CD4-positive, alpha-beta T cell treated with Interleukin-21 for 1 hour (primary cell): ENCODE results near the gene NEK6.

Experiments
- DNase-seq: peaks from one replicate; pipeline ENCODE4 v3.0.0-alpha.2; 2020

NEK6 gene

DNA sequence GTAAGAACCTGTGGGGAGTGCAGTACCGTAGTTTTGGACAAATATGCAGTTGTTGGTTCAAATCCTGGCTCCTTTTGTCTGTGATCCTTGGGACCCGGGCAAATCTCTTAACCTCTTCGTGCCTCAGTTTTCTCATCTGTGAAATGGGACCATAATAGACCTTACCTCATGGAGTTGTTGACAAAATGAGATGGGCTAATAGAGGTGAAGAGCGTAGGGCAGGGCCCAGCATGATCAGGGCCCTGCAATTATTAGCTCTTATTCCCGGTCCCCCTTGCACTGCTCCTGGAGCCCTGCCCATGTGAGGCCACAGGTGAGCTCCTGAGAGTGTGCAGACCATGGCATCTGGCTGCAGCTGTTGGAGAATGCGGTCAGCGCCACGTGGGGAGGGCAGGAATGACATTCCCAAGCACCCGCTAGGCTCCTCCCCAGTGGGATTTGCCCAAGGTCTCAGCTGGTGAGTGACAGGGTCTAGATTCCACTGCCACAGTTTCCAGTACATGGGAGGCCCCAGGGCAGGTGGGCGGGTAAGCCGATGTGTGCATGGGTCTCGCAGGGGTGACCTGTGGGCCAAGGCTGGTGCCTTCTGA lies 41.0 kb downstream of the NEK6 start:
- no peak for DNase-seq

DNA sequence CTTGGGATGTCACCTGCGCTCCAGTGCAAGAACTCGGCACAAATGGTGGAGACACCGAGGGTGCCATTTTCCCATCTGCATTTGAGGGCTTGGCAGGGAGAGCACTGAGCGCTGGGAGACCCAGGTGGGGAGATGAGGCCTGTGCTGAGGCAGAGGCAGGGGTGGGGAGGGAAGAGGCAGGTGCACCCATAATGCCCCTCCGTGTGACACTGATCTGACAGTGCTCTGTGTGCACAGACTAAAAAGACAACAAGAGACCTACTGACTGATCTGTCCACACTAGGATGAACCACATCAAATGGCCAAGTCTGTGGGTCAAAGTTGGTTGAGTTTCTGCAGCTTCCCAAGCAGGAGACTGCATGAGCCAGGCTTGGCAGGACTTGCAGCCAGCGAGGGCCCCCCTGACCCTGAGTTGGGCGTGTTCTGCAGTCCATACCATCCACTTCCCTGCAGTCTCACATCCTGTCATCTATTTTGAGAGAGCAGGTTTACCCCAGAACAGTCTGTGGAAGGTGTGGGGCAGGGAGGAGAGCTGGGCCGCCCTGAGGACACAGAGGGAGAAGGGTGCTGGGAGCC lies 41.9 kb downstream of the NEK6 start:
- DNase-seq: no peak

DNA sequence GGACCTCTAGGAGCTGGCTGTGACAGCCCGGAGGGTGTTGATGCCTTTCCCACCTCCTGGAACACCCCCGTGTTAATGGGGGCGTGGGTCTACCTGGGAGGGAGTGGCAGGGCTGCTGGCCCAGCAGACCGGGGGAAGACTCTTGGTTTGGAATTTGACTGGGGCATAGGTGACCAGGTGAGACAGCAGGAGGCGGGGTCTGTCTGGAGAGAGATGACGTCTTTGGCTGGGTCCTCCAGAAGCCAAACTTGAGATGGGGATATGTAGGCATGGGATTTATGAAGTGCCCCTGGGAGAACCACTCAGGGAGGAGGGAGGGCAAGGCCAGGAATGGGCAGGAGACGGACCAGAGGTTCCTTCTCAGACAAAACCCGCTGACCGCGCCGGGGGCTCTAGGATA lies 42.6 kb downstream of the NEK6 start:
- DNase-seq: no peak

DNA sequence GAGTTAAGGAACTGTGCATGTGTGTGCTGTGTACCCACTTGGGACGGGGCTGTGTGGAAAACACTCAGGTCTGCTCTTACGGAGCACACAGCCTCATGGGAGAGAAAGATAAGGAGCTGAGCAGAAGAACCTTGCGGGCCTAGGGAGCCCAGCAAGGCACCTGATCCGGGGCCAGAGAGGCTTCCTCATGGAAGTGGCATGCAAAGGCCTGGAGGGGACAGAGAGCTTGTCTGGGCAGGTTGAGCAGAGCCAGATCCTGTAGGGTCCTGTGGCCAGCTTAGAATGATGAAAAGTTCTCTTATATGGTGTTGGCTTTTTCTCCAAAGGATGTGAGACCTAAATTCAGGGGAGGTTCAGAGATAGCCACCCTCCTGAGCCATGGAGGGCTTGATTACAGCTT lies 45.2 kb downstream of the NEK6 start:
- no peak for DNase-seq

DNA sequence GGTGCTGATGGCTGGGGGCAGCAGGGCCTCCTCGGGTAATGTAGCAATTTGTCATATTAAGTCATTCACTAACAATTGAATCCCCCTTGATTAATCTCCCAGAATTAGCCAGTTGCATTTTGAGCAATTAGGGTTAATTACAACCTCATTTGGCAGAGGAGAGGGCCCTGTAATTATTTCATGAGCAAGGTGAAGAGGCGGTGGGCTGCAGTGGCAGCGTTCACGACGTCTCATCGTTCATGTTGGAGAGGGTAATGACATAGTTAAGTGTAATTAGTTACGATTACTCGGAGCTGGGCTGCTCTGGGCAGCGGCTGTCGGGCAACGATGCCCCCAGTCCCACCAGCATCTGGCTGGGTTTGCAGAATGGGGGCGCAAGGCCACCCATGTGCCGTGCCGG lies 46.0 kb downstream of the NEK6 start:
- DNase-seq: no peak

DNA sequence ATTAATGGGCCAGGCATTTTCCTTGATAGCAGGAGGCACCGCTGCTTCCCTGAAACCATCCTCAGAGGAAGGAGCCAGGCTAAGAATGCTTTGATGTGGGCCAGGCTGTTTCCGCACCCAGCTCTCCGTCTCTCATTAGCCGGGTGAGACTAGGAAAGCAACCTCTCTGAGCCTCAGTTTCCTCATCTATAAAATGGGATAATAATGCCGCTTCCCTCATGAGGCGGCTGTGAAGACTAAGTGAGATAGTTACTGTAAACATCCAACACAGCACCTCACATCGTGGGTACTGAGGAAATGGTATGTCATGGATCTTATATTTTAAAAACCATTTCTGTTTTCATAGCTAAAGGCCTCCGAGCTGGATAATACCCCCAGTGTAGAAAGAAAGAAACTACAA lies 46.5 kb downstream of the NEK6 start:
- no peak for DNase-seq

DNA sequence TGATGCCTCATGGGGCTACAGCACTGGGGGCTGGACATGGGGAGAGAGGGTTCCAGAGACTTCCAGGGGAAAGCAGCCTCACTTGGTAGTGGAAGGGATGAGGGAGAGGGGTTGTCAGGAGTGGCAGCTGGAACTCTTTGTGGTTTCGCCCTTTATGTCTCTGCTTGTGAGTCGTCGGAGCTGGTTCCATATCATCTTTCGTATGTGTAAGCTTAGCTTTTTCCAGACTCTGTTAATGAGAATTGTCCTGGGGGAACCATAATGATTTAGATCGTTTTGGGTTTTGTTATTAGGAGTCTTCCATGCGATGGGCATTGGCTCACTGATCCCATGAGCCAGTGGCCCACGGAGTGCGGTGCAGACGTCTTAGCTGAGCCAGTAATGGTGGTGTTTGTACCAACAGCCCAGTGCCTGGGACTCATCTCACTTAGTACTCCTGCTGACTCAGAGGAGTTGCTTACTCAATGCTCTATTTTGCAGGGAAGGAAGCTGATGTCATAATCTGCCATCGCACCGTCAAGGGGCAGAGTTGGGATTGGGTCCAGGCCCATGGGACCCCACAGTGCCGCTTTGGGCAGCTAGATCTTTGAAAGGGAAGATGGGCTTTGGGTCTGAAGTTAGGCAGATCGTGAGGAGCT lies 48.5 kb downstream of the NEK6 start:
- DNase-seq: no peak

DNA sequence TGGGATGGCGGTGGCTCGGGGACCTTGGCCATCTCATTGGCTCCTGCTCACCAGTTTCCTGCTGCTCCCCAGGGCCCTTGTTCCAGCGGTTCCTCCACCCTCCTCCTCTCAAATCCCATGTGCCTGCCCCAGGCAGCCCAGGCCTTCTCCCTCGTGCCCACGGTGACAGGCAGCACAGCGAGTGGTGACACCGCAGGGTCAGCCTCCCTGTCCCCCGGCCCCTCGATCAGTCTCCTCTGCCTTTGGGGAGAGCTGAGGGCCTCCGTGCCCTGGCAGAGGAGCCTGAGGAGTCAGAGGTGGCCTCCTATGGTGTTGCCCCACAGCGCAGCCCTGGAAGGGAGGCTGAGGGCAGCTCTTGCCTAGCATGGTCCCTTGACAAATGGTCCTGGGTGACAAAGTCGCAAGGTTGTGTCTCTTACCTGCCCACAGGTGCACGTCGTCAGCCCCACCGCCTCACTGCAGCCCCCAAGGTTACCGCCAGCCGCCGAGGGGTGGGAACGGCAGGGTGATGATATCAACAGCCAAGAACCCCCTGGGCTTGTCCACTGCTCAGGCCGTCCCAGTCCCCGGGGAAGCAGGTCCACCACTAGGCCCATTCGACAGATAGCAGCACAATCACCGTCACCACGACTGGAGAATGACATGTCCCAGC lies 49.8 kb downstream of the NEK6 start:
- DNase-seq: no peak

DNA sequence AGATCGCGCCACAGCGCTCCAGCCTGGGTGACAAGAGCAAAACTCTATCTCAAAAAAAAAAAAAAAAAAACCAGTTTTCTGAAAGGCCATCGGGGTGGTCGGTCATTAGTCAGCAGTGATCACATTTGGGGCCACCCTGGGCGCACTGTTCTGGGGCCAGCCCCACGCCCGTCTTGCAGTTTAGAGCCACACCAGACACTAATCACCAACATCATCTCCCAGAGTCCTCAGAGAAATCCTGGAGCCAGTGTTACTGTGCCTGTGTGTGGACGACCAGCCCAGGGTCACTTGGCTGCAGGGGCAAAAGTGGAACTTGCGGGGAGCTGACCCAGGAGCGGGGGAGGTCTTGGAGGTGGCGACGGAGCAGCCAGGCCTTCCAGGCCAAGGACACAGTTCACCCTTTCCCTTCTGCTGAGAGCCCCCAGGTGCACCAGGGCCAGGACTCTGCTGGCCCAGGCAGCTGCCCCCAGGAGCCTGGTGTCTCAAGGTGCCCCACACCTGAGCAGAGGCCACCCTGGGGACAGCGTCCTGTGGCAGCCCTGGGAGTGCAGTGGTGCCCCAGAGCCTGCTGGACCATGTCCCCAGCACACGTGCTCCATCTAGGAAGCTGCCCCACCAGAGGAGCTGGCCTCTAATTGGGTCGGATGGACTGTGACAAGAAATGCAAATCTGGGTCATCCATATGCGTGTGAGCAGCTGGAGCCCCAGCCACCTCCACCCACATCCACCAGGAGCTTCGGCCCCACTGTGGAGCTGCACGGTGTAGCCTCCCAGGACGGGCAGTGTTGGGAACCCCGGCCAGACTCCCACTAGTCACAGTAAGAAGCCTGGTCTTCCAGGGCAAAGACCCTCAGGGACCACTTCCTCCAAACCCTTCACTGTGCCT lies 51.1 kb downstream of the NEK6 start:
- DNase-seq: no peak

DNA sequence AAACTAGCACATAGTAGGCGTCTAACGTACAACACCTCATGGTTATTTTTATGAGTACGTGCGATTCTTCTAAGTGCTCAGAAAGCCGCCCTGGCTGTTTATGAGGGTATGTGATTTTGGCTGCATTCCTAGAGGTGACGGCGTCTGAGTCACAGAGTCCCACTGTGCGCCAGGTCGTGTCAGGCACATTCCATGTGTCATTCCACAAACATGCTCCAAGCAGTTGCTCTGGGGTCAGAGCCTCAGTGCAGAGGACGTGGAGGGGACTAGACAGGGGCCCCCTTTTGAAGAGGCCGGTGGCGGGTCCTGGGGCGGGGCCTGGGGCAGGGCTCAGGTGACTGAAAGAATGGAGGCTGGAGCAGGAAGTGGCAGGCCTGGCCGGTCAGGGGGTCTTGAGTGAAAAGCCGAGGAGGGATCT lies 51.9 kb downstream of the NEK6 start:
- no peak for DNase-seq

DNA sequence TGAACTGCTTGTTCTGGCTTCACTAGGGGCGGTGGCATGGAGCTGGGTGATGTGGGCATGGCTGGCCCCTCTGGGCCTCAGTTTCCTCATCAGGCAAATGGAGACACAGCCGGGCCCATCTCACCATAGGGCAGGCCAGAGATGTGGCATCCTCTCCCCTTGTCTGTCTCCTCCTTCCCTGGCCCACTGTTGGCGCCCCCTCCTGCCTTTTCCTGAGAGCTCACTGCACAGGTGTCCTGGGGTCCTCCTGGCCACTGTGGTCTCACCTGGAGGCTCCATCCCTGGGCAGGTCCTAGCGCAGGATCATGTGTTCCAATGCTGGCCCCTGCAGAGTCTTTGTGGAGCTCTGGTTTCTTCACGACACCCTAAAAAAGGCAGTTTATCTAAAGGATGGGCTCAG lies 53.5 kb downstream of the NEK6 start:
- no peak for DNase-seq

DNA sequence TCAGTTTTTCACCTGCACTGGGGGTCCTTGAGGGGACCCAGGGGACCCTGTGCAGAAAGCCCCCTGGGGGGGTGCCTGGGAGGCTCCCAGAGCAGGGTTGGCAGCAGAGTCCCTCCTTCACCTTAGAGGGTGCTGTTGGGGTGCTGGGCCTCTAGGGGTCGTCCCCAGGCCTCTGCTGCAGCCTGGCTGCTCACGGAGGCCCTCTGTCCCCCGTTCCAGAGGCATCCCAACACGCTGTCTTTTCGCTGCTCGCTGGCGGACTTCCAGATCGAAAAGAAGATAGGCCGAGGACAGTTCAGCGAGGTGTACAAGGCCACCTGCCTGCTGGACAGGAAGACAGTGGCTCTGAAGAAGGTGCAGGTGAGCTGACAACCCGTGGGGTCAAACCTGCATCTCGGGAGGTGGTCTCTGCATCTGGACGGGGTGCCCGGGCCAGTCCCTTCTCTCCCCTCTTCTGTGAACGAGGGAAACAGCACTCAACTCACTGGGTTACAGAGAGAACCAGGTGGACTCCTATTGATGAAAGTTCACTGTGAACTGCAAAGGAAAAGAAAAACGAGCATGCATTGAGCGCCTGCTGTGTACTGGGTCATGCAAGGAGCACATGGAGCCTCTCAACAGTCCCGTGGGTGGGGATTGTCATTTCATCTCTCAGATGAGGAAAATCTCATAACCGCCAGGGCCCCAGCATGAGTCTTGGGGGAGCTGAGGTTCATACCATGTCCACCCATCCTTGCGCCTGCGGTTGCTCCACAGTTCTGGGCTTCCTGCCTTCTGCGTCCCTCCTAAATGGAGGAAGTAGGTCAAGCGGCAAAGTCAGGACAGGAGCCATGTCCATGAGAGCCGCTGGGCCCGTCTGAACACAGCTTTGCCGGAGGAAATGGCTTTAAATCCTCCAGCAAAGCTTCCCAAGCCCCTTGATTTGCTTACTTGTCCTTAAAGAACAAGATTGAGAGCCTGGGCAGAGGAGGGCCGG lies 54.8 kb downstream of the NEK6 start:
- DNase-seq: no peak

DNA sequence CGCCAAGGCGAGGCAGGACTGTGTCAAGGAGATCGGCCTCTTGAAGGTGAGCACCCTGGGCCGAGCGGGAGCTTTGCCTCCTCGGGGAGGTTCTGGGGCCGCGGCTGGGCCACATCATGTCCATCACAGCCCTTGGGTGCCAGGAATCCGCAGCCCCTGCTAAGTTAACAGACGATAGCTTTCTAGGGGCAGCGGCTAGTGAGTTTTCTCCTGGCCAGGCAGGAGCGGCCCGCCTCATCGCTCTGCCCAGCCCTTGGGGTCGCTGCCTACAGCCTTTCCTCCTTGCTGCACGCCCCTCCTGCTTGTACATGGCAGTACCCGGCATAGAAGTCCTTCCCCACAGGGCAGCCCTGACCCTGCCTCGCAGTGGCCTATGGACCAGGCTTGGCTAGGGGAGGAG lies 56.2 kb downstream of the NEK6 start:
- no peak for DNase-seq

DNA sequence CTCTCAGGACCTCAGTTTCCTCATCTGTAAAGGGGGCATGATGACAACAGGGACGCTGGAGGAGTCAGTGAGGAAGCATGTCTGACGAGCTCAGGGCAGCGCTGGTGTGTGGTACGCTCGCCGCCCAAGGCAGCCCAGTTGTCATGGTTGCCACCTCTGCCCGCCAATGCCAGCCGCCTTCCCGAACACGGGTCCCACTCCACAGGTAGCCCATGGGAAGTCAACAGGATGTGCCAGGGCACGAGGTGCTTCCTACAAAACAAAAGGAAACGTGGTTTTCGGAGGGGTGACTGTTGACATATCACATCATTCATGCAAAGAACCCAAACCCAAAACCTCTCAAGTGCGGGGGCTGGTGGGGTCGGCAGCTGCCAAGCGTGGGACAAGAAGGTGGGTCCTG lies 58.1 kb downstream of the NEK6 start:
- no peak for DNase-seq

DNA sequence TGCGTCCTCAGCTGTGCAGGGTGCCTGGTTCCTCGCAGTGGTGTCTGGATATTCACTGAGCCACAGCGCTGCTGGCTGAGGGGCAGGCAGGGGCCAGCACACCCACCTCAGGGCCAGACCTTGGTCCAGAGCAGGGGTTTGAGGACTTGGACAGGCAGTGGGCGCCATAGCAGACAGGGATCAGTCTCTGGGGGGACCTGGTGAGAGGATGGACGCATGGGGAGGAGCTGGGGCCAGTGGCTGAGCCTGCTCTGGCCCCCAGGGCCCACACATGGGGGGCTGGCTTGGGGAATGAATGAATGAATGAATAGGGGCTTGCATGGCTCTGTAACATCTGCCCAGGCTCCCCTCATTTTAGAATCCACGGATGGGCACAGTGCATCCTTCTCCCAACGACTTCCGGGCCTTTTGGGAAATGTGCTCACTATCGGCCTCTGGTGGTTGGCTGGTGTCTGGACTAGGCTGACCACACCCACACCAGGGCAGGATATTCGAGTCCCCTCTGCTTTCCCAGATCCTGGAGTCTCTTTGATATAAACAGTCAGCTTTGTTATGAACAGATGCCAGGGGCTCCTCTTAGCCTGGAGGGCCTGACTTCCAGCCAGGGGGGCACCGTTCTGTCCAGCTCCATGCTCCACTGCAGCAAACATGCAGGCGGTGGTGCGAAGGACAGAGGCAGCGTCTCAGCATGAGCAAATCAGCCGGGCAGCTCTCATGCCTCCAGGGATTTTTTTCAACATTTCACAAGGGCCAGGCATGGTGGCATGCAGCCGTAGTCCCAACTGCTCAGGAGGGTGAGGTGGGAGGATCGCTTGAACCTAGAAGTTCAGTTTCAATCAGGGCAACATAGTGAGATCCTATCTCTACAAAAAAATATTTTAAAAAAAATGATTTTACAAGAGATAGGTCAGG lies 62.6 kb downstream of the NEK6 start:
- DNase-seq: peak; percentile 40

DNA sequence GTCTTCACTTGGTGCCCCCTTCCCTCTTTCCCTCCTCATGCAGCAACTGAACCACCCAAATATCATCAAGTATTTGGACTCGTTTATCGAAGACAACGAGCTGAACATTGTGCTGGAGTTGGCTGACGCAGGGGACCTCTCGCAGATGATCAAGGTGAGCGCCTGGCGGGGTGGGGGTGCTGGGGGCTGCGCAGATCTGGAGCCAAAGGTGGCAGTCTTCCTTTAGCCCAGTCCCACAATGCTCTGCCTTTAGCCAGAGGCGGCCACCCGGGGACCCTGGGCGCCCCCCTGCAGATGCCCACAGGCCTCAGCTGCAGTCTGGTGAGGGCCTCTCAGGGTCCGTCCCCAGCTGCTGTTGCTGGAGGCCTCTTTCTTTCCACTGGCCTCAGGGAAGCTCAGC lies 63.7 kb downstream of the NEK6 start:
- no peak for DNase-seq

DNA sequence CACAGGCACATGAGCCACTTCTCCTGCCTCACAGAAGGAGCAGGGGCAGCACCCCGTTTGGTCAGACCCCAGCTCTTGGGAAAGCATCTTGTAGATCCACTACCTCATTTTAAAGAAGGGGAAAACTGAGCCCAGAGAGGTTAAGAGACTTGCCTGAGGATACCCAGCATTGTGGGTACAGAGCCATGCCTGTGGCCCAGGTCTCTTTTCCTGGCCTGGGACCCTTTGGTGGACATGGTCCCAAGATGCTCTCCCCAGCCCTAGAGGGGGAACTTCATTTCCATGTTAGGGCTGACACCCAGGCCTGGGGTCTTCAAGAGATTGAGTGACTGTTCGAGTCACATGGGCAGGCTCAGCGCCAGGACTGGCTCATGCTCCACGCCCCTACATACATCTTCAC lies 64.2 kb downstream of the NEK6 start:
- no peak for DNase-seq

DNA sequence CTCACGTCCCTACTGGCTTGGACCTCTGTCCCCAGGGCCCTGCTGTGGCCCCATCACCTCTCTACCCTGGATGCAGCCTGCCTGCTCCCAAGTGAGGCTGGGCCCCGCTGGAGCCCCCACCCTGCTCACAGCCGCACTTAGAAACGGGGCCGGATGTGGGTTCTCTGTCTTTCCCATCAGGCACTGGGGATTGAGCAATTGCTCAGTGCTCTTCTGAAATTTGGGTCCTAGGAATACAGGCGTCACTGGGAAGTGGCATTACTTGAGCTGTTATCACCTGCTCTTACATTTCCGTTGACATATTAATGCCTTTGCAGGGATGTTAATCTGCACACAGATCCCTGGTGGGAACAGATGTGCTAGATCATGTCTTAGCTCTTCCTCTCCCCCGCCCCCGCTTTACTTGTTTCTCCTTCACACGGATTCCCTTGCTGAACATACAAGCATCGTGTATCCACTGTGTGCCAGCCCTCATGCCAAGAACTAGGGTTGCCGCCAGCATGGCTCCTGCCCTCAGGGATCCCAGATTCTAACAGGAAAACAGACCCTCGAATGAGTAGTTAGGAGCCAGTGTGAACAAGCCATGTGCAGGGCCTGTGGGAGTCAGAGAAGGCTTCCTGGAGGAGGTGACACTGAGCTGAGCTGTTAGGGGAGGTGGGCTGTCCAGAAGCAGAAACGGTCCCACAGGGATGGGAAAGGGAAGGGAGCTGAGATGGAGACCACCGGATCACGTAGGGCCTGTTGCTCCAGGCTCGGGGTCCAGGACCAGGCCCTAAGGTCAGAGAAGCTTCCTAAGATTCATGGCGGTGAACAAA lies 65.1 kb downstream of the NEK6 start:
- DNase-seq: no peak

DNA sequence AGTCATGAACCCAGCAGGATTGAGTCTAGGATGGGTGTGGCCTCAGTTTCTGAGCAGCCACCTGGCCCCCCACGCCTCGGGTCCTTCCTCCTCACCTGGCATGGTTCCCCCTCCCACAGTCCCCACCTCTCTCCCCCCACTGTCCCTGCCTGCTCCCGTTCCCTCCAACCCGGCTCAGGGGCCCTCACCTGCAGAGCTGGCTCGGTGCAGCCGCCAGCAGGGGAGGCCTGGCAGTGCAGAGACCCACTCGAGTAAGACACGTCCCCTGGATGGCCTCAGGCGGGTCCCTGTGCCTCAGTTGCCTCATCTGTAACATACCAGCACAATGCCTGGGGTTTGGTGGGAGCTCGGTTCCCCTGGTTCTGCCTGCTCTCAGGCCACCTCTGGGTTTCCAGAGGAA lies 66.2 kb downstream of the NEK6 start:
- no peak for DNase-seq

DNA sequence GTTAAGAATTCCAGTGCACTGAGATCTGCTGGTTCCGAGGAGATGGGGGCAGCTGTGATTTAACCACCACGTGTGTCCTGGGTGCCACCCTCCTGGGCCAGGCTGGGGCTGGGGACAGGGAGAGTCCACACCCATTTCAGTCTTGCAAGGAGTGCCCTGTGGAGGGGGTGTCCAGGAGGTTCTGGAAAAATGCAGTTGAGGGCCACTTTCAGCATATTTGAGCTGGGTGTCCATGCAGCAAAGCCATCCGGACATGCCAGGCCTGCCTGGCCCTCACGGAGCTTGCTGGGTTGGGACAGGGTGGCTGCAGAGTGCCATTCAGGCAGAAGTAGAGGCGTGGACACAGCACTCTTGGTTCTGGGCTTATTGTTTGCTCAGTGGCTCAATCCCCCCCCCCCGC lies 68.1 kb downstream of the NEK6 start:
- DNase-seq: no peak
